Neural cell (in vitro differentiated cells): ENCODE results near the gene ADAMTS14. TPM values are rescaled to one million over a fixed set of nuclear protein-coding genes. Genes with fewer than 3 reads are reported as not detected.

Source experiments
- H2AFZ ChIP-seq: fragments of 200-600, 300-800 bp; sonication (generic), shearing (Covaris generic); 2 replicates; pipeline ENCODE4 v1.6.0; 2014; ENCODE audit warnings: low read depth, mild to moderate bottlenecking, antibody characterized with exemption, low read length, moderate library complexity
- H3F3A ChIP-seq: fragments of 200-600 bp; shearing (Covaris generic); 2 replicates; pipeline ENCODE4 v1.6.1; 2016; ENCODE audit warnings: mild to moderate bottlenecking, moderate library complexity, mixed read lengths, antibody characterized with exemption, low read length; ENCODE audit not compliant: insufficient read depth, poor library complexity, severe bottlenecking
- H3K27ac ChIP-seq: fragments of 200-600, 300-800 bp; sonication (generic), shearing (Covaris generic); 2 replicates; pipeline ENCODE4 v1.5.1; 2014; ENCODE audit warnings: mild to moderate bottlenecking, low read length, moderate library complexity
- H3K27me3 ChIP-seq: fragments of 300-800, 200-600 bp; sonication (generic), shearing (Covaris generic); 2 replicates; pipeline ENCODE4 v1.6.0; 2014; ENCODE audit warnings: mild to moderate bottlenecking, low read depth, low read length, moderate library complexity; ENCODE audit not compliant: insufficient read depth
- H3K36me3 ChIP-seq: fragments of 300-800, 200-600 bp; sonication (generic), shearing (Covaris generic); 2 replicates; pipeline ENCODE4 v1.5.1; 2014; ENCODE audit warnings: mild to moderate bottlenecking, antibody characterized with exemption, low read length, moderate library complexity; ENCODE audit not compliant: insufficient read depth
- H3K4me2 ChIP-seq: fragments of 300-800, 200-600 bp; sonication (generic), shearing (Covaris generic); 2 replicates; pipeline ENCODE4 v1.6.0; 2014; ENCODE audit warnings: mild to moderate bottlenecking, low read length
- H3K4me3 ChIP-seq: fragments of 300-800, 200-600 bp; sonication (generic), shearing (Covaris generic); 2 replicates; pipeline ENCODE4 v1.5.1; 2014; ENCODE audit warnings: mild to moderate bottlenecking, low read length, moderate library complexity
- H3K79me2 ChIP-seq: fragments of 200-600 bp; shearing (Covaris generic); replicated peaks from 2 replicates; pipeline ENCODE4 v1.6.0; 2014; ENCODE audit warnings: mild to moderate bottlenecking, low read length, moderate library complexity; ENCODE audit not compliant: insufficient read depth
- H3K9ac ChIP-seq: fragments of 300-800, 200-600 bp; sonication (generic), shearing (Covaris generic); 2 replicates; pipeline ENCODE4 v1.6.1; 2016; ENCODE audit warnings: mild to moderate bottlenecking, low read length, mixed read lengths
- H3K9me2 ChIP-seq: fragments of 200-600 bp; shearing (Covaris generic); 2 replicates; pipeline ENCODE4 v1.6.1; 2016; ENCODE audit warnings: mild to moderate bottlenecking, low read length, mixed read lengths; ENCODE audit not compliant: insufficient read depth
- H3K9me3 ChIP-seq: fragments of 200-600, 300-800 bp; sonication (generic), shearing (Covaris generic); 2 replicates; pipeline ENCODE4 v1.6.1; 2016; ENCODE audit warnings: mild to moderate bottlenecking, mixed run types, low read length, moderate library complexity, mixed read lengths
- H4K20me1 ChIP-seq: fragments of 200-600 bp; shearing (Covaris generic); 2 replicates; pipeline ENCODE4 v1.6.1; 2016; ENCODE audit warnings: mild to moderate bottlenecking, mixed run types; ENCODE audit not compliant: insufficient read depth
- CTCF ChIP-seq: fragments of 450-650 bp; IDR thresholded peaks from 2 replicates; pipeline ENCODE4 v1.5.1; 2014; ENCODE audit warnings: antibody characterized with exemption, mild to moderate bottlenecking, moderate library complexity; ENCODE audit not compliant: poor library complexity, severe bottlenecking
- EP300 ChIP-seq: fragments of 450-650 bp; conservative IDR thresholded peaks from 2 replicates; pipeline ENCODE4 v1.6.1; 2014; ENCODE audit warnings: antibody characterized with exemption, mild to moderate bottlenecking, moderate library complexity; ENCODE audit not compliant: poor library complexity, severe bottlenecking
- EZH2 ChIP-seq: fragments of 200-600, 300-800 bp; shearing (Covaris generic), sonication (generic); IDR thresholded peaks from 2 replicates; pipeline ENCODE4 v1.6.1; 2014; ENCODE audit warnings: antibody characterized with exemption, low read length, borderline replicate concordance, mild to moderate bottlenecking; ENCODE audit not compliant: insufficient read depth, poor library complexity, severe bottlenecking
- MXI1 ChIP-seq: fragments of 450-650 bp; conservative IDR thresholded peaks from 2 replicates; pipeline ENCODE4 v1.6.1; 2014; ENCODE audit warnings: antibody characterized with exemption, mild to moderate bottlenecking; ENCODE audit not compliant: poor library complexity, severe bottlenecking
- POLR2AphosphoS5 ChIP-seq: IDR thresholded peaks from 2 replicates; pipeline ENCODE4 v1.6.1; 2012
- RAD21 ChIP-seq: fragments of 450-650 bp; conservative IDR thresholded peaks from 2 replicates; pipeline ENCODE4 v1.6.1; 2014; ENCODE audit warnings: antibody characterized with exemption, mild to moderate bottlenecking, moderate library complexity
- SMC3 ChIP-seq: fragments of 450-650 bp; conservative IDR thresholded peaks from 2 replicates; pipeline ENCODE4 v1.6.1; 2014; ENCODE audit warnings: antibody characterized with exemption, mild to moderate bottlenecking, moderate library complexity; ENCODE audit not compliant: poor library complexity
- TAF1 ChIP-seq: IDR thresholded peaks from 2 replicates; pipeline ENCODE4 v1.6.1; 2012; ENCODE audit warnings: low read depth
- polyA plus RNA-seq: library from polyadenylated mRNA; depleted of rRNA; stranded (reverse); fragments of >200 nt; gene quantifications from 2 replicates; pipeline ENCODE4 v1.2.3, GENCODE V29; 2014
- TF ChIP-seq, protein P1 (sequence below): IDR thresholded peaks from 2 replicates; pipeline ENCODE4 v1.6.1; 2012; ENCODE audit warnings: borderline replicate concordance

ADAMTS14 gene
- polyA plus RNA-seq, 1 donor from 2014 or later: 0.04 TPM

DNA sequence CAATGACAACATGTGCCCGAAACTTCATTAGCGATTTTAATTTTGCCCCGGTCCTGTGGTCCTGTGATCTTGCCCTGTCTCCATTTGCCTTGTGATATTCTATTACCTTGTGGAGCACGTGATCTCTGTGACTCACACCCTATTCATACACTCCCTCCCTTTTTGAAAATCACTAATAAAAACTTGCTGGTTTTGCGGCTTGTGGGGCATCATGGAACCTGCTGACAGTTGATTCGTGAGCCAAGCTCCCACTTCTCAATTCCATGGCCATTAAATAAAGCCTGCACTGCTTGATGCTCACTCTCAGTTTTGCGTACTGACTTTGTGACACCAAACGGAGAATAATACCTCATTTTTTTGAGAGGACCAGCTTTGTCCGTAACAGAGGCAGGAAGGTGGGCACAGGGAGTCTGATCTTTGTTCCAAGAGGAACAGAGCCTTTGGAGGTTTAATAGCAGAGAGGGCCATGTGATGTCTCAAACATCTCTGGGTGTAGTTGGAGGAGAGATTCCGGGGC, 3.8 kb upstream of the ADAMTS14 start:
- H3F3A ChIP-seq: no peaks in the 10 kb centered on the region
- no peak overlapping the region for H3K27ac ChIP-seq
- no peak overlapping the region for H3K9ac ChIP-seq
- H3K9me3 ChIP-seq: no peaks in the 10 kb centered on the region
- no peak overlapping the region for H3K4me2 ChIP-seq
- TF ChIP-seq CTCF: no peak
- no peak for TF ChIP-seq EZH2
- H2AFZ ChIP-seq: no peak overlapping the region
- H3K36me3 ChIP-seq: no peaks in the 10 kb centered on the region
- no peaks in the 10 kb centered on the region for H3K79me2 ChIP-seq
- H3K4me3 ChIP-seq: no peak overlapping the region
- peaks cover 20% of the 10 kb centered on the region for H3K27me3 ChIP-seq
- no peaks in the 10 kb centered on the region for H4K20me1 ChIP-seq
- no peaks in the 10 kb centered on the region for H3K9me2 ChIP-seq

DNA sequence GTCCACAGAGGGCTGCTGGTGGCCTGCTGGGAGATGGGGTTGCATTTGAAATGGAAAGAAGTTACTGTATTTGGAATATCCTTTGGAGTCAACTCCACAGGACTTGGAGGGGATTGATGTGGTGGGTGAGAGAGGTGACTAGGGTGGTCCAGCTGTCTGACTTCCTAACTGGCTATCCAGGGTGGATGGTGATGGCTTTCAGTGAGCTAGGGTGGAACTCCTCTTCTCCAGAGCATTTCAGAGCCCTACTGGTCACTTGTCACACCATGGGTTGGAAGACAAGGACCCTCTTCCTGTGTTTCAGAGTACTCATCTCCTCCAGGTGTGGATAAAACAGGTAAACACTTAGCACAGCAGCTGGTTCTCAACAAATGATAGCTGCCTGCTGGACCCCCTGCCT, 3.3 kb upstream of the ADAMTS14 start:
- no peaks in the 10 kb centered on the region for H3K36me3 ChIP-seq
- H3K9me2 ChIP-seq: no peaks in the 10 kb centered on the region
- TF ChIP-seq SMC3 (no peak), EP300 (no peak), RAD21 (no peak), MXI1 (no peak), POLR2AphosphoS5 (no peak)
- H3K79me2 ChIP-seq: no peaks in the 10 kb centered on the region
- no peak overlapping the region for H3K4me3 ChIP-seq
- no peak overlapping the region for H3K4me2 ChIP-seq
- H3K9ac ChIP-seq: no peak overlapping the region
- no peaks in the 10 kb centered on the region for H4K20me1 ChIP-seq
- no peak overlapping the region for H3K27ac ChIP-seq
- H3K9me3 ChIP-seq: no peaks in the 10 kb centered on the region
- H2AFZ ChIP-seq: no peak overlapping the region
- no peaks in the 10 kb centered on the region for H3F3A ChIP-seq
- H3K27me3 ChIP-seq: peaks cover 25% of the 10 kb centered on the region

DNA sequence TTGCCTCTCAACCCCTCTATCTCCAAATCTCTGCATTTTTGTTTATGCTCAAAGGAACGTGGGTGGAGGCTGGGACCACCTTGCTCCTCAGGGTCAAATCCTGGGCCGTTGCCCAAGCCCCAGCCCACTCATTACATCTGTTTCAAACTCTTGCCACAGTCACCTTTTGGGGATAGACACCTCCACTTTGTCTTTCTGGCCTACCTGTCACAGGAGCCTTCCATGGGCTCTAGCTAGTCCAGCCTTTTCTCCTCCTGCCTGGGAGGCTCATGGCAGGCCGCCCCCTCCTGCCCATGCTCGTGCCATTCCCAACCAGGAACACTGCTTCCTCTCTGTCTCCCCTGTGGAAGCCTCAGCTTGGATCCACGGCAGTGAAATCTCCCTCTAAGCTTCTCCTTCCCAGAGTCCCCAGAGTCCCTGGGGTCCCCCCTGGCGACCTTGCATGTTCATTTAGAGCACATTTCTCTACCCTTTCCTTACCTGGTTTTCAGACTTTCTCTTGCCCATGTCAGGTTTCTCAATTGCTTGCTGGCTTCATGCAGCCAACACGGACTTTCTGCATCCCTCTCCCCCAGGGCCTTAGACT, 2.5 kb upstream of the ADAMTS14 start:
- Histone ChIP-seq H3K27me3 (peaks cover 29% of the 10 kb centered on the region), H3K27ac (no peak overlapping the region), H4K20me1 (no peaks in the 10 kb centered on the region), H3F3A (no peaks in the 10 kb centered on the region), H3K9me3 (no peaks in the 10 kb centered on the region), H3K36me3 (no peaks in the 10 kb centered on the region), H3K4me3 (no peak overlapping the region), H3K9ac (no peak overlapping the region), H3K9me2 (no peaks in the 10 kb centered on the region), H3K4me2 (no peak overlapping the region), H3K79me2 (no peaks in the 10 kb centered on the region), H2AFZ (no peak overlapping the region)
- TF ChIP-seq CTCF (no peak), POLR2AphosphoS5 (no peak), TAF1 (no peak), SMC3 (no peak), MXI1 (no peak), RAD21 (no peak), EZH2 (no peak), EP300 (no peak)
- TF ChIP-seq, protein P1, sequence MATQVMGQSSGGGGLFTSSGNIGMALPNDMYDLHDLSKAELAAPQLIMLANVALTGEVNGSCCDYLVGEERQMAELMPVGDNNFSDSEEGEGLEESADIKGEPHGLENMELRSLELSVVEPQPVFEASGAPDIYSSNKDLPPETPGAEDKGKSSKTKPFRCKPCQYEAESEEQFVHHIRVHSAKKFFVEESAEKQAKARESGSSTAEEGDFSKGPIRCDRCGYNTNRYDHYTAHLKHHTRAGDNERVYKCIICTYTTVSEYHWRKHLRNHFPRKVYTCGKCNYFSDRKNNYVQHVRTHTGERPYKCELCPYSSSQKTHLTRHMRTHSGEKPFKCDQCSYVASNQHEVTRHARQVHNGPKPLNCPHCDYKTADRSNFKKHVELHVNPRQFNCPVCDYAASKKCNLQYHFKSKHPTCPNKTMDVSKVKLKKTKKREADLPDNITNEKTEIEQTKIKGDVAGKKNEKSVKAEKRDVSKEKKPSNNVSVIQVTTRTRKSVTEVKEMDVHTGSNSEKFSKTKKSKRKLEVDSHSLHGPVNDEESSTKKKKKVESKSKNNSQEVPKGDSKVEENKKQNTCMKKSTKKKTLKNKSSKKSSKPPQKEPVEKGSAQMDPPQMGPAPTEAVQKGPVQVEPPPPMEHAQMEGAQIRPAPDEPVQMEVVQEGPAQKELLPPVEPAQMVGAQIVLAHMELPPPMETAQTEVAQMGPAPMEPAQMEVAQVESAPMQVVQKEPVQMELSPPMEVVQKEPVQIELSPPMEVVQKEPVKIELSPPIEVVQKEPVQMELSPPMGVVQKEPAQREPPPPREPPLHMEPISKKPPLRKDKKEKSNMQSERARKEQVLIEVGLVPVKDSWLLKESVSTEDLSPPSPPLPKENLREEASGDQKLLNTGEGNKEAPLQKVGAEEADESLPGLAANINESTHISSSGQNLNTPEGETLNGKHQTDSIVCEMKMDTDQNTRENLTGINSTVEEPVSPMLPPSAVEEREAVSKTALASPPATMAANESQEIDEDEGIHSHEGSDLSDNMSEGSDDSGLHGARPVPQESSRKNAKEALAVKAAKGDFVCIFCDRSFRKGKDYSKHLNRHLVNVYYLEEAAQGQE: no peak
